ENCODE measurements around the gene MYBPC1.

Gene MYBPC1

DNA sequence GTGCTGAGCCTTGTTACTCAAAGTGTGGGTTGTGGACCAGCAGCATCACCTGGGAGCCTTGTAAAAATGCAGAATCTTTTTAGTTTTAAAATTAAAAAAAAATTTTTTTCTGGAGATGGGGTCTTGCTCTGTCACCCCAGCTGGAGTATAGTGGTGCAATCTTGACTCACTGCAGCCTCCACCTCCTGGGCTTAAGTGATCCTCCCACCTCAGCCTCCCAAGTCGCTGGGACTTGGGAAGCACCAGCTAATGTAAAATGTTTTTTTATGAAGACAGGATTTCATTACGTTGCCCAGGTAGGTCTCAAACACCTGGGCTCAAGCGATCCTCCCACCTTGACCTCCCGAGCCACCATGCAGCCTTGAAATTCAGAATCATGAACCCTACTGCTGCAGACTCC, 14.4 kb downstream of the MYBPC1 start:
- no peak for DNase-seq (ENCODE audit: extremely low read depth, low read depth)
- H3K4me3 ChIP-seq (replicated peaks; ENCODE audit: low read depth, low read length): no peak overlapping the region
- TF ChIP-seq, protein P1, sequence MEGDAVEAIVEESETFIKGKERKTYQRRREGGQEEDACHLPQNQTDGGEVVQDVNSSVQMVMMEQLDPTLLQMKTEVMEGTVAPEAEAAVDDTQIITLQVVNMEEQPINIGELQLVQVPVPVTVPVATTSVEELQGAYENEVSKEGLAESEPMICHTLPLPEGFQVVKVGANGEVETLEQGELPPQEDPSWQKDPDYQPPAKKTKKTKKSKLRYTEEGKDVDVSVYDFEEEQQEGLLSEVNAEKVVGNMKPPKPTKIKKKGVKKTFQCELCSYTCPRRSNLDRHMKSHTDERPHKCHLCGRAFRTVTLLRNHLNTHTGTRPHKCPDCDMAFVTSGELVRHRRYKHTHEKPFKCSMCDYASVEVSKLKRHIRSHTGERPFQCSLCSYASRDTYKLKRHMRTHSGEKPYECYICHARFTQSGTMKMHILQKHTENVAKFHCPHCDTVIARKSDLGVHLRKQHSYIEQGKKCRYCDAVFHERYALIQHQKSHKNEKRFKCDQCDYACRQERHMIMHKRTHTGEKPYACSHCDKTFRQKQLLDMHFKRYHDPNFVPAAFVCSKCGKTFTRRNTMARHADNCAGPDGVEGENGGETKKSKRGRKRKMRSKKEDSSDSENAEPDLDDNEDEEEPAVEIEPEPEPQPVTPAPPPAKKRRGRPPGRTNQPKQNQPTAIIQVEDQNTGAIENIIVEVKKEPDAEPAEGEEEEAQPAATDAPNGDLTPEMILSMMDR (IDR thresholded peaks at IDR 0.05; ENCODE audit: low read depth, low read length, missing control alignments): no peak

DNA sequence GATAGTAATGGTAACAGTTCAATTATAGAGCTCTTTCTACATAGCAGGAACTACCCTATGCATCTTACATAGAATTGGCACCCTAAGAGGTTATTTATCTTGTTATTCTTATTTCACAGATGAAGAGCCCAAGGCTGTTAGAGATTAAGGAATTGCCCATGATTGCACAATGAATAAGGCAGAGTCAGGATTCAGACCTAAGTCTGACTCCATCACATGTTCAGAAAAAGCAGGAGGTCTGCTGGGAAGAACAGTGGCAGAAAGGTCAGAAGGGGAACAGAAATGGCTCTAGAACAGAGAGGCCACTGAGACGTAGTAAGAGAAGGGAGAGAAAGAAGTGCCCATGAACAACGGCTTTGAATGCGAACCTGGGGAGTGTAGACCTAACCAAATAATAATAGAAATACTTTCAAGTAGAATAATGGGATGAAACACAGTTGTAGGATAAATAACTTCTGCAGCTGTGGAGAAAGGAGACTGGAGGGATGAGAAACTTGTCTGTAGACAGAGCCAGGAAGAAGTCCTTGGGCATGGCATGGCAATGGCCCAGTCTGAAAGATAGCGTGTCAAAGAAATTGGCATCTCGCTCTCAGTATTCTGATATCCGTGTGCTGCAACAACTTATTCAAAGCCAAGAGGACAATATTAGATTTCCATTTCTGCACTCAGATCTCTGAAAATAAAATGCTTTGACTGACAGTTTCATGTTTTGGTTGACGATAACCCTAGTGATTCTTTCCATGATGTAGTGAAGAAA, 17.6 kb downstream of the MYBPC1 start:
- DNase-seq (ENCODE audit: extremely low read depth, low read depth): no peak
- no peak overlapping the region for H3K4me3 ChIP-seq (replicated peaks; ENCODE audit: low read depth, low read length)
- TF ChIP-seq, protein P1 (IDR thresholded peaks at IDR 0.05; ENCODE audit: low read depth, low read length, missing control alignments): no peak

DNA sequence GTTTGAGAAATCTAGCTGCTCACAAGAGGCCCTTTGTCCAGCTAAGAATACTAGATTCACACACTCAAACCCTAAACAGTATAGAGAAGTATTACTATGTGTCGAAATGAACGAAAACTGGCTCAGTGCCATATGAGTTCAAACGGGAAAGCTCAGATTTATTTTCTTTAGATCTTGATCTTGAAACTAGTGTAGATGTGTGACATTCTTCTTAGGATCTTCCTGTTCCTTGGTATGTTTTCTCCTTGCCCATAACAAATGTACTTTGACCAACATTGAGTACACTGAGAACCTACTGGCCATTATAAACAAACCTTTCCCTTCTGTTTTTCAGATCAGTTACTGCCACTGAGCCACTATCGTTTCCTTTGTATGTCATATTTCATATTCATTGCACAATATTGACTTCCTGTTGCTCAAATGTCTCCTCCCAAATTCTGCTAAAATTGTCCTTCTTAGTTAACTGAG, 21.3 kb downstream of the MYBPC1 start:
- no peak for DNase-seq (ENCODE audit: extremely low read depth, low read depth)
- no peak overlapping the region for H3K4me3 ChIP-seq (replicated peaks; ENCODE audit: low read depth, low read length)
- TF ChIP-seq, protein P1 (IDR thresholded peaks at IDR 0.05; ENCODE audit: low read depth, low read length, missing control alignments): no peak

DNA sequence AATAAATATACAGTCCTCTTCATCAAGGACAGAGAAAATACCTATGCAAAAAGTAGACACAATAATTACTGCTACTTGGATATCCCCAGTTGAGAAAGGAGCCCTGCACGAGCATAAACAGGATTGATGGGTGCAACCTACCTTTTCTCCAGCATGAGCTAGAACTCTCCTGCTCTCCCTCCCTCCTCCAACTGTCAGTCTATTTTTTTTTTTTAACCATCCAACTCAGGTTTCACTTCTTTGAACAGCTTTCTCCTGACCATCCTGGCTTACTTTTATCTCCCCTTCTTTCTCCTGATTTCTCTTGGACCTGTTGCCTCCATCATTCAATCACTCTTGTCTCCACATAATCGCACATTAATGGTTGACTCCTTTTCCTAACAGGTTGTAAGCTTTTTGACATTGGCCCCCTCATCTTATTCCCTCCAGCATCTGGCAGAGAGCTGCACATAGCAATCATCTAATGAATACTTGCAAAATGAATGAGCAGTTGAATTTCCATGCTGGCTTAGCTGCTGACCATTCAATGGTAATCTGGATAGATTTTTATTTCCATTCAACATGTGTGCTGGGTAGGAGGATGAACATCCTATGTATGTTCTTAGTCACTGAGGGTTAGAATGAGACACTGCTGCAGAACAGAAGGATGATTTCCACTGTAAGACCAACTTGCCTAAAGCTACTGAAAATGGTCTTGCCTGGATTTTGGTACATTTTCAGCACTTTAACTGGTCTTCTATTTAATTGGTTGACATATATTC, 24.4 kb downstream of the MYBPC1 start:
- DNase-seq (ENCODE audit: extremely low read depth, low read depth): no peak
- TF ChIP-seq, protein P1 (IDR thresholded peaks at IDR 0.05; ENCODE audit: low read depth, low read length, missing control alignments): no peak

DNA sequence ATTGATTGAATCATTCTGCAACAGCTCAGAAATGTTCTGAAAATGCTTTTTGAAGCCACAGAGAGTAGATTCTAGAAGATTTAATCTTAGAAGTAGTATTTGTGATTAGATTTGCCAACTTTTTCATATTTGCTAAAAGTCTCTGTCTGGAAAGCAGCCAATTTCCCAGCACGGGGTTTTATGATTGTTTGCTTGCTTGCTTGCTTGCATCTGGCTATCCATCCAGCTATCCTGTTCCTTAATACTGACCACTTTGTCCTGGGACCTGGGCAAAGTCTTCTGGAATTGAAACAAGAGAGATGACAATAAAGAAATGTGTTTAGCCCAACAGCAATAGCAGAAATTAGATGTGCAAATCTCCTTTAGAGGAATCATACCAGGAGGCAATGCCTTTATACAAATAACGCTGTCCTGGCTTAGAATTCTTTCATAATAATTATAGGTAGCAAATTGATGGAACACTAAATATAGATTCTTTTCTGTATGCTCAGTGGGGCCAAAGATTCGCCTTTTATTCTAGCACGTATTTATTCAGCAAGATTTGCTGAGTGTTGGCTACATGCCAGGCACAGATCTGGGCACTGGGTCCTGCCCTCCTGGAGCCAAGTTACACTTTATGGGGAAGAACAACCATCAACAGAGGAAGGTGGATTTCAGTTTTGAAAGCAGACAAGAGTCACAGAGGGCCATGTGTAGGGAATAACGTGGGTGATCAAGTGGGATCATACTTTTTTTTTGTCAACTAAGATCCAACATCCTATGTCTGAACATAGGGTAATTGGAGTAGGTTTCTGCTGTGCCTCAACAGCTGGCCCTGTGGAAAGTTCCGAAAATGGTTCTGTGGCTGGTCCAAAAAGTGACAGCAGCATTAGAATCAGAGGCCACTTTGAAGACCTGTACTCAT, 25.3 kb downstream of the MYBPC1 start:
- no peak overlapping the region for H3K4me3 ChIP-seq (replicated peaks; ENCODE audit: low read depth, low read length)
- TF ChIP-seq, protein P1 (IDR thresholded peaks at IDR 0.05; ENCODE audit: low read depth, low read length, missing control alignments): no peak
- no peak for DNase-seq (ENCODE audit: extremely low read depth, low read depth)

More for the DNA sequence above, 24.4 kb downstream of the MYBPC1 start:
- H3K4me3 ChIP-seq (replicated peaks; ENCODE audit: low read depth, low read length): no peak overlapping the region

DNA sequence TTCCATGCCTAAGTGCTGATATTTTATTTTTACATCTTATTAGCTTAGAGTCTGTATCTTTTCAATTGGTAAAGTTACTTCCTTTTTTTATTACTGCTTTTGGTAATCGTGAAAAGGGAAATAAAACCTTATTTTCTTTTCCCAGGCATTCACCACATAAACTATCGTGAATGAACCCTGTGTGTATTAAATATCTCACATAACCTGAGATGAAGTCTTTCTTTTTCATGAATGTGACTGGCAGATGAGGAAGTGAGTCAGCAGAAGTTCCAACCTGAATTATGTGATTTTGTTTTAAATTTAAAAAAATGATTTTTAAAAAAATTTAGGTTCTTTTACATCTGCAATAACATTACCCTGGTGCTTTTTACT, 26.0 kb downstream of the MYBPC1 start:
- H3K4me3 ChIP-seq (replicated peaks; ENCODE audit: low read depth, low read length): no peak overlapping the region
- TF ChIP-seq, protein P1 (IDR thresholded peaks at IDR 0.05; ENCODE audit: low read depth, low read length, missing control alignments): no peak
- DNase-seq (ENCODE audit: extremely low read depth, low read depth): no peak
